GM12891 (cell line): ENCODE measurements around the gene PDGFA.

Experiments
- DNase-seq: peaks from one replicate; pipeline ENCODE4 v3.0.0; 2011; ENCODE audit warnings: low spot score; ENCODE audit not compliant: insufficient read length
- FAIRE-seq: peaks from 2 replicates; lab custom pipeline; 2011; peaks lifted over from hg19 to GRCh38; lab: Jason Lieb, UNC
- PAX5 ChIP-seq: IDR thresholded peaks from 2 replicates; pipeline ENCODE4 v1.6.1; 2011; ENCODE audit warnings: low read length, moderate library complexity, mild to moderate bottlenecking; ENCODE audit not compliant: insufficient read depth, severe bottlenecking
- POLR2A ChIP-seq: IDR thresholded peaks from 2 replicates; pipeline ENCODE4 v1.6.1; 2011; ENCODE audit warnings: low read depth, low read length, control low read depth
- POLR2AphosphoS5 ChIP-seq: IDR thresholded peaks from 2 replicates; pipeline ENCODE4 v1.6.1; 2011; ENCODE audit warnings: low read depth, low read length, control low read depth
- POU2F2 ChIP-seq: IDR thresholded peaks from 2 replicates; pipeline ENCODE4 v1.6.1; 2011; ENCODE audit warnings: low read depth, mild to moderate bottlenecking, control low read depth, low read length, moderate library complexity
- SPI1 ChIP-seq: IDR thresholded peaks from 2 replicates; pipeline ENCODE4 v1.6.1; 2011; ENCODE audit warnings: low read depth, low read length, control low read depth
- TAF1 ChIP-seq: IDR thresholded peaks from 2 replicates; pipeline ENCODE4 v1.6.1; 2011; ENCODE audit warnings: low read depth, low read length, control low read depth

Gene PDGFA

GRCh38 chr7:477626-478220 lies 41.9 kb downstream of the PDGFA start:
- TF ChIP-seq POLR2A (no peak), POU2F2 (no peak), TAF1 (no peak), POLR2AphosphoS5 (no peak), PAX5 (no peak), SPI1 (no peak)
- no peak for DNase-seq
- no peak for FAIRE-seq

GRCh38 chr7:476736-477360 lies 42.8 kb downstream of the PDGFA start:
- no peak for DNase-seq
- no peak for TF ChIP-seq POLR2AphosphoS5
- TF ChIP-seq TAF1, result no peak
- TF ChIP-seq POLR2A, result no peak
- no peak for TF ChIP-seq POU2F2
- no peak for TF ChIP-seq PAX5
- TF ChIP-seq SPI1, result no peak
- no peak for FAIRE-seq

DNA sequence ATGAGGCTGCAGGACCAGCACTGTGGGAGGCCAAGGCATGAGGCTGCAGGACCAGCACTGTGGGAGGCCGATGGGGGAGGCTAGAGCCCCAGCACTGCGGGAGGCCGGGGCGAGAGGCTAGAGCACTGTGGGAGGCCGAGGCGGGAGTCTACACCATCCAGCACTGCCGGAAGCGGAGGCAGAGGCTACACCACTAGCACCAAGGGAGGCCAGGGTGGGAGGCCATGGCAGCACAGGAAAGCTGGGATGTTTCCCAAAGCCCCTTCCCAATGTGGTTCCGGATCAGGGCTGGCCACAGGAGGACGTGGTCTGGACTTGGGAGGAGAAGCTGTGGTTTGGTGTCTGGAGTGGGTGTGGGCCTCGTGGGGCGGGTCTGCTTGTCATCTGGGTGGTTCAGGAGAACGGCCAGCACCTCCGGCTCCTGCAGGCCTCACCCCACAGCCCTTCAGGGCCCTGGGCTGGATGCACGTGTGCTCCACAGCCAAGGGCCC lies 43.6 kb downstream of the PDGFA start:
- TF ChIP-seq POLR2A, result no peak
- no peak for FAIRE-seq
- DNase-seq, result no peak

- no peak for DNase-seq
- no peak for FAIRE-seq
- TF ChIP-seq PAX5, result no peak
- no peak for TF ChIP-seq TAF1
- TF ChIP-seq SPI1, result no peak
- TF ChIP-seq POLR2A, result no peak
- TF ChIP-seq POLR2AphosphoS5, result no peak
- TF ChIP-seq POU2F2, result no peak
Measured at GRCh38 chr7:475425-475728, 44.3 kb downstream of the PDGFA start.

DNA sequence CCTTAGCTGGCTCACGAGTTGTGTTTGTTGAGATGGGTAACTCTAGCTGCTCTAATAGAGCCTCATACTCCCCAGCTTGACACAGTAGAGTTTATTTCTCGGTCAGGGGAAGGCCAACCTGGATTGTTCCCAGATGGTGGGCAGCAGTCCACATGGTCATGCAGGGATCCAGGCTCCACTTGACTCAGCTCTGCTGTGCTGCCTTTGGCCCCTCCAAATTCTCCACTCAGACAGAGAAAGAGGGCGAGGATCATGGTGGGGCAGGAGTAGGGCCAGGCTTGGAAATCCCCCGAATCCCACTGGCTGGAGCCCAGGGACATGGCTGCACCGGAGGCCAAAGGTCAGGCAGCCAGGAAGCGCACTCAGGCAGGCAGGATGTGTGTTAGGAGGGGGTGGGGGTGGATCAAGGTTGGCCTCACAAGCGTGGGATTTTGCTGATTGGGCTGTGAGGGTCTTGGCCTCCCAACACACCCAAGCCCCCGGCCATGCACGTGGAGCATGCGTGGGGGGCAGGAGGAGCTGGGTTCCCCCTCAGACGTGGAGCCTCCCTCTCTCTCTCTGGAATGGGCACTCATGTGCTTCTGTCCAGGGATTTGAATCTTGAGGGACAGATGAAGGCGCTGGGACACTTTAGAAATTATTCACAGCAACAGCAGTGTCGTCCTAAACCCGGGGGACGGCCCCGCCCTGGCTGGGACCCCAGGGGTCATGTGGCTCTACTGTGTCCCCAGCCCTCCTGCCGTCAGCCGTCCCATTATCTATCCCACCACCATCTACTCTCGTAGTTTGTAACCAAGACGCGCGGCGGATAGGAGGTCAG lies 44.8 kb downstream of the PDGFA start:
- TF ChIP-seq PAX5 (no peak), POU2F2 (no peak), POLR2A (no peak), TAF1 (no peak), POLR2AphosphoS5 (no peak), SPI1 (no peak)
- FAIRE-seq, result no peak

DNA sequence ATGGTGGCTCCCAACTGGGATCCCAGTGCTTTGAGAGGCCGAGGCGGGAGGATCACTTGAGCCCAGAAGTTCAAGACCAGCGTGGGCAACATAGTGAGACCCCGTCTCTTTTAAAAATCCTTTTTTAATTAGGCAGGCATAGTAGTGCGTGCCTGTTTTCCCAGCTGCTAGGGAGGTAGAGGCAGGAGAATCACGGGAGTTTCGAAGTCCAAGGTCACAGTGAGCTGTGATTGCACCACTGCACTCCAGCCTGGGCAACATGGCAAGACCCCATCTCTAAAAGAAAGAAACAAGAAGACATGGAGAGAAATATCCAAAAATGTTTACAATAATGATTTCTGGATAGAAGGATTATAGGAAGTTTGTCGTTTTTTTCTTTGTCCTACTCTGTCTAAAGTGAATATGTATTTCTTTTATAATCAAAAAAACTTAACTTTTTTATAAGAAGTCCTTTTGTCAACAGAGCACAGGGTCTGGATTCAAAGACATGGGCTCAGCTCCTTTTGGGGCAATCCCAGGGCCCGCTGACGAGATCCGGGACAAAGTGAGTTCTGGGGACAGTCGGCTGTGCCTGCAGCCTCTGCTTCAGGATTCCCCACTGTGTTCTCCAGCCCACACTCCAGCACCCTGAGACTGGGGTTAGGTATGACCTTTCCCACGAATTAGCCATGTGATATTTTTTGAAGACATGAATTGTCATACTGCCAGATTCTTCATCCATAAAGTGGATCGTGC lies 45.6 kb downstream of the PDGFA start:
- no peak for DNase-seq
- TF ChIP-seq PAX5 (no peak), POLR2A (no peak), SPI1 (no peak), POU2F2 (no peak), TAF1 (no peak), POLR2AphosphoS5 (no peak)
- no peak for FAIRE-seq

More for the DNA sequence above, 44.8 kb downstream of the PDGFA start:
- DNase-seq, result no peak

DNA sequence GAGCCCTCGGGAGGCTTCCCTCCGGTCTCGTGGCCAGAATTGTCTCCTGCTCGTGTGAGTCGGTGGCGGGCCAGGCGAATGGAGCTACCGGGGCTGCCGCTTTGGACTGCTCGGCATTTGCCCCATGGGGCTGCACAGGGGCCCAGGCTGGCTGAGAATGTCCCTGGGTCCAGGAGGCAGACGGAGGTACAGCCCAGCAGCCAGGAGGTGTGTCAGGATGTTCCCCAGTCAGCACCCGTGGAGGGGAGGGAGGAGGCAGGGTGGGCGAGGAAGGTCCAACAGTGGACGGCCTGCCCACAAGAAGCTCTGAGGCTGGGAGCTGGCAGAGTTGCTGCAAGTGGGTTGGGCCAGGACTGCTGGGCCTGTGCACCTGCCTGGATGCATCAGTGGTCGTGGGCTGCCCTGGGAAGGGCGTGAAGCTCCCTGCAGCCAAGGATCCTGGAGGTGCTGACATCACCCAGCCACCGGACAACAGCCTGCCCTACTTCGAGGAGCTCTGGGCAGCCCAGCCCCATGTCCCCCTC lies 46.4 kb downstream of the PDGFA start:
- DNase-seq (no peak), FAIRE-seq (no peak)
- TF ChIP-seq POLR2AphosphoS5 (no peak), PAX5 (no peak), POLR2A (no peak), SPI1 (no peak), TAF1 (no peak), POU2F2 (no peak)

GRCh38 chr7:472640-472957 lies 47.0 kb downstream of the PDGFA start:
- FAIRE-seq (no peak), DNase-seq (no peak)
- no peak for TF ChIP-seq SPI1
- TF ChIP-seq TAF1, result no peak
- no peak for TF ChIP-seq PAX5
- TF ChIP-seq POLR2A, result no peak
- TF ChIP-seq POLR2AphosphoS5, result no peak
- TF ChIP-seq POU2F2, result no peak

GRCh38 chr7:471866-472639 lies 47.6 kb downstream of the PDGFA start:
- TF ChIP-seq POU2F2, result no peak
- no peak for TF ChIP-seq POLR2A
- DNase-seq (no peak), FAIRE-seq (no peak)

DNA sequence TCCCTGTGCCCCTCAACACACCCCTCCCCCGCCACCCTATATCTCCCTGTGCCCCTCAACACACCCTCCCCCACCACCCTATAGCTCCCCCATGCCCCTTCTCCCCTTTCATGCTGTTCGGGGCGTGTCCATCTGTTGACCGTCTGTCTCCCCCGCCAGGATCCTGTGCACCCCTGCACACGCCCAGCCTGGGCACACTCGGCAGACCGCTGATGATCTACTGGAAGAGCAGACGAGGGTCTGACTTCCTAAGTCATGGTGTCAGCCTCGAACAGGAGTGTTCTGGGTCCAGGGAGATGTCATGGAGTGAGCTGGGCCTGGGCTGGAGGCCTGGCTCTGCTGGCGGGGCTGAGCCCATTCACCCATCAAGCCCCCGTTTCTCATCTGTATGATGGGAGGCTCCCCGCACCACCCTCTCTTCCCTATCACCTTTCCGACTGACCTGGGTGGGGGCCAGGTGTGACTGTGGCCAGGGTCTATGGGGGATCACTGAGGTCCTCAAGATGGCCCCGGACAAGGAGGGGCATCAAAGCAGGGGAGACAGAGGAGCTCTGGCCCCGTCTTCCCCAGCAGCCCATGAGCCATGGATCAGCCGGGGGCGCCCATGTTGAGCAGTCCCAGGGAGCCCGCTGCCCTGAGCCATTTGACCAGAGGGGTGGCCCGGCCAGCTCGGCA lies 48.3 kb downstream of the PDGFA start:
- DNase-seq, result no peak
- TF ChIP-seq POLR2AphosphoS5 (no peak), SPI1 (no peak), TAF1 (no peak), PAX5 (no peak), POLR2A (no peak), POU2F2 (no peak)
- FAIRE-seq, result no peak
